HCT116 (cell line): Measurements from ENCODE around the gene HIVEP1. TPM values are rescaled to one million over a fixed set of nuclear protein-coding genes. Genes with fewer than 3 reads are reported as not detected.

Source experiments
- ATAC-seq: fragments of 200-7000 bp; cut with Tn5 transposase; 2 replicates; pipeline ENCODE4 v1.9.1; 2020; ENCODE audit warnings: mild to moderate bottlenecking, moderate library complexity
- BruUV-seq: library from RNA; stranded (reverse); fragments of 400-500 nt; replicated peaks from 2 replicates; lab custom pipeline; 2021; lab: Mats Ljungman, UMichigan
- CTCF ChIA-PET: fragments of 300-600 bp; sonication (Branson Sonifier 250); formaldehyde crosslinking; loops from one replicate; lab custom pipeline; 2021; ENCODE audit warnings: antibody characterized with exemption; lab: Charles Lee
- POLR2A ChIA-PET: fragments of 300-600, 350-600 bp; sonication (Branson Sonifier 250); formaldehyde crosslinking; loops from one replicate; lab custom pipeline; 2021; ENCODE audit warnings: antibody characterized with exemption; lab: Charles Lee
- RAD21 ChIA-PET, 2 experiments: fragments of 300-600 bp; sonication (Branson Sonifier 250); formaldehyde crosslinking; loops; one replicate each; lab custom pipeline; 2023; ENCODE audit warnings: low total read pairs in 2 of 2; ENCODE audit not compliant: uncharacterized antibody in 2 of 2, unreplicated experiment in 2 of 2, low non-redundant PET in 1 of 2; lab: Charles Lee
- DNase-seq: peaks from one replicate; pipeline ENCODE4 v3.0.0-alpha.2; 2010; ENCODE audit warnings: low read depth, low spot score
- H2AFZ ChIP-seq: fragments of 200-600 bp; shearing (Covaris generic), sonication (generic); 2 replicates; pipeline ENCODE4 v1.6.1; 2017; ENCODE audit warnings: low read depth, mixed run types, mixed read lengths, antibody characterized with exemption, low read length; ENCODE audit not compliant: poor library complexity, severe bottlenecking
- H3K27ac ChIP-seq: 2 replicates; pipeline ENCODE4 v1.5.1; 2012; ENCODE audit warnings: low read depth, low read length
- H3K27me3 ChIP-seq: fragments of 200-600 bp; sonication (generic); 2 replicates; pipeline ENCODE4 v1.6.1; 2016; ENCODE audit warnings: mixed run types, low read length, mixed read lengths; ENCODE audit not compliant: insufficient read depth
- H3K36me3 ChIP-seq, 2 experiments: fragments of 200-500 bp in 1 of 2; fragments of 200-600 bp in 1 of 2; sonication (Bioruptor generic) in 1 of 2; sonication (generic) in 1 of 2; 2 replicates each; pipeline versions ENCODE4 v1.5.1 to v1.6.1; 2014 to 2016; ENCODE audit warnings: low read length in 2 of 2, inconsistent platforms in 1 of 2, mixed read lengths in 1 of 2, mixed run types in 1 of 2; ENCODE audit not compliant: insufficient read depth in 2 of 2, control insufficient read depth in 1 of 2
- H3K4me1 ChIP-seq, 2 experiments: fragments of 200-600 bp in 1 of 2; sonication (generic) in 1 of 2; 2 replicates each; pipeline versions ENCODE4 v1.5.1 to v1.6.1; 2012 to 2017; ENCODE audit warnings: low read length in 2 of 2, inconsistent platforms in 1 of 2, mild to moderate bottlenecking in 1 of 2, mixed read lengths in 1 of 2, mixed run types in 1 of 2, moderate library complexity in 1 of 2; ENCODE audit not compliant: insufficient read depth in 2 of 2, control insufficient read depth in 1 of 2
- H3K4me2 ChIP-seq: fragments of 200-600 bp; sonication (generic); 2 replicates; pipeline ENCODE4 v1.6.1; 2017; ENCODE audit warnings: mixed run types, low read length, mixed read lengths
- H3K4me3 ChIP-seq, 2 experiments: fragments of 200-600 bp in 1 of 2; sonication (generic) in 1 of 2; replicated peaks in 1 of 2; 2 replicates each; pipeline ENCODE4 v1.5.1; 2011 to 2016; ENCODE audit warnings: low read length in 2 of 2, control low read depth in 1 of 2, low read depth in 1 of 2, mild to moderate bottlenecking in 1 of 2, mixed read lengths in 1 of 2, mixed run types in 1 of 2
- H3K79me2 ChIP-seq: fragments of 200-600 bp; sonication (generic); 2 replicates; pipeline ENCODE4 v1.6.1; 2017; ENCODE audit warnings: mild to moderate bottlenecking, mixed run types, low read length, moderate library complexity, mixed read lengths; ENCODE audit not compliant: insufficient read depth
- H3K9ac ChIP-seq: fragments of 200-600 bp; sonication (generic); 2 replicates; pipeline ENCODE4 v1.6.1; 2016; ENCODE audit warnings: low read length, mixed read lengths
- H3K9me2 ChIP-seq: fragments of 200-600 bp; sonication (generic), shearing (Covaris generic); 2 replicates; pipeline ENCODE4 v1.6.1; 2017; ENCODE audit warnings: mixed run types, mild to moderate bottlenecking, moderate library complexity; ENCODE audit not compliant: insufficient read depth
- H3K9me3 ChIP-seq, 2 experiments: fragments of 200-500 bp in 1 of 2; fragments of 200-600 bp in 1 of 2; sonication (Bioruptor generic) in 1 of 2; sonication (generic) in 1 of 2; 2 replicates each; pipeline ENCODE4 v1.6.1; 2014 to 2017; ENCODE audit warnings: low read length in 2 of 2, mixed read lengths in 2 of 2, inconsistent platforms in 1 of 2, low read depth in 1 of 2, mild to moderate bottlenecking in 1 of 2, mixed run types in 1 of 2, moderate library complexity in 1 of 2; ENCODE audit not compliant: control insufficient read depth in 1 of 2, insufficient read depth in 1 of 2
- H4K20me1 ChIP-seq: fragments of 200-600 bp; sonication (generic), shearing (Covaris generic); 2 replicates; pipeline ENCODE4 v1.6.1; 2017; ENCODE audit warnings: mixed run types, mild to moderate bottlenecking, moderate library complexity; ENCODE audit not compliant: insufficient read depth
- ELF1 ChIP-seq: IDR thresholded peaks from 2 replicates; pipeline ENCODE4 v1.6.1; 2012; ENCODE audit warnings: low read depth, borderline replicate concordance
- EZH2phosphoT487 ChIP-seq: fragments of 200-600 bp; IDR thresholded peaks from 2 replicates; pipeline ENCODE4 v1.6.1; 2018; ENCODE audit warnings: antibody characterized with exemption, borderline replicate concordance
- FOSL1 ChIP-seq: IDR thresholded peaks from 2 replicates; pipeline ENCODE4 v1.6.1; 2012; ENCODE audit warnings: low read depth
- POLR2A ChIP-seq: IDR thresholded peaks from 2 replicates; pipeline ENCODE4 v1.7.0; 2011; ENCODE audit warnings: borderline replicate concordance; ENCODE audit not compliant: insufficient read depth, insufficient read length; ENCODE audit errors: extremely low read depth
- POLR2AphosphoS5 ChIP-seq: IDR thresholded peaks from 2 replicates; pipeline ENCODE4 v1.6.1; 2011; ENCODE audit warnings: mild to moderate bottlenecking, low read depth, low read length, moderate library complexity
- RAD21 ChIP-seq: IDR thresholded peaks from 2 replicates; pipeline ENCODE4 v1.6.1; 2012; ENCODE audit warnings: low read depth, mild to moderate bottlenecking
- SIN3A ChIP-seq: IDR thresholded peaks from 2 replicates; pipeline ENCODE4 v1.6.1; 2012; ENCODE audit warnings: low read depth
- SRF ChIP-seq: IDR thresholded peaks from 2 replicates; pipeline ENCODE4 v1.6.1; 2012; ENCODE audit warnings: low read depth
- YY1 ChIP-seq: IDR thresholded peaks from 2 replicates; pipeline ENCODE4 v1.6.1; 2011; ENCODE audit warnings: low read length, low read depth, moderate library complexity, mild to moderate bottlenecking; ENCODE audit not compliant: insufficient replicate concordance; ENCODE audit errors: extremely low read depth
- ZFX ChIP-seq: fragments of 450-650 bp; IDR thresholded peaks from 2 replicates; pipeline ENCODE4 v1.6.1; 2017
- ZNF274 ChIP-seq: fragments of 200-500 bp; sonication (Bioruptor generic); IDR thresholded peaks from 2 replicates; pipeline ENCODE4 v1.6.1; 2014; ENCODE audit warnings: mild to moderate bottlenecking, low read depth, low read length, inconsistent platforms
- intact Hi-C: fragments of 100-400 bp; cut with micrococcal nuclease; formaldehyde crosslinking; loops from 2 replicates; pipeline ENCODE4 v1.10.0; 2022
- total RNA-seq: library from RNA; stranded (reverse); gene quantifications from one replicate; pipeline ENCODE4 v1.2.1, GENCODE V29; 2021; ENCODE audit not compliant: unreplicated experiment
- TF ChIP-seq, protein P1 (sequence below): IDR thresholded peaks from 2 replicates; pipeline ENCODE4 v1.6.1; 2012
- TF ChIP-seq, protein P2 (sequence below), 3 experiments: fragments of 200-600 bp in 1 of 3; sonication (generic) in 1 of 3; IDR thresholded peaks in 2 of 3; conservative IDR thresholded peaks in 1 of 3; 2 replicates each; pipeline ENCODE4 v1.5.1; 2012 to 2017; ENCODE audit warnings: low read depth in 2 of 3, low read length in 2 of 3, antibody characterized with exemption in 1 of 3, borderline replicate concordance in 1 of 3, control low read depth in 1 of 3, mild to moderate bottlenecking in 1 of 3, mixed read lengths in 1 of 3, mixed run types in 1 of 3, moderate library complexity in 1 of 3; ENCODE audit not compliant: insufficient read depth in 1 of 3

The HIVEP1 gene
- total RNA-seq, 1 experiment from 2014 or later: 11.2 TPM

DNA sequence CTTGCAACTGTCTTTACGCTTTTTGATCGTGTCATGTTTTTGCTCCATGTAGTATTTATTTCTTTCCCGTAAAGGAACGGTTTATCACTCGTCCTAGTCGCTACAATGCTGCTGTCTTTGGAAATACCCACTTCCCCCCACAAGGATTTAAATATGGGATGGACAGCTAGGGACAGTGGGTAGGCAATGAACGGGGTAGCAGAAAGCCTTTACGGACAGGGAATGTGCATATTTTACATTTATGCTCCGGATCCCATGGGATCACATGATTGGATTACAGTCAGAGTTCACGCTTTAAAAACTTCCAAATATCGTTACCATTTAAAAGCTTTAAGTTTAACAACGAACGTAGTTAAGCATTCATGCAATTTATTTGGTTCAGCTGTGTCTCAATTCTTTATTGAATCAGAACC lies 1.2 kb downstream of the HIVEP1 start:
- H3K4me3 ChIP-seq: peak overlapping the region; percentile 72 to 79
- DNase-seq (no peak), ATAC-seq (no peak)
- POLR2A ChIA-PET: interaction anchor here (1.5 kb wide), 1 partner anchor 11 kb away, joined by 3 read pairs; no protein-coding TSS in a partner anchor
- TSS peak; percentile 30 for BruUV-seq
- no peak overlapping the region for H2AFZ ChIP-seq
- TF ChIP-seq EZH2phosphoT487: no peak
- no peak for TF ChIP-seq ZFX
- TF ChIP-seq, protein P1, sequence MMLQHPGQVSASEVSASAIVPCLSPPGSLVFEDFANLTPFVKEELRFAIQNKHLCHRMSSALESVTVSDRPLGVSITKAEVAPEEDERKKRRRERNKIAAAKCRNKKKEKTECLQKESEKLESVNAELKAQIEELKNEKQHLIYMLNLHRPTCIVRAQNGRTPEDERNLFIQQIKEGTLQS: no peak
- TF ChIP-seq FOSL1: no peak
- peak overlapping the region; percentile 71 for H3K4me2 ChIP-seq
- no peaks in the 10 kb centered on the region for H3K9me3 ChIP-seq
- CTCF ChIA-PET: interaction anchor here (1.0 kb wide), 1 partner anchor 357 kb away, joined by 5 read pairs; no protein-coding TSS in a partner anchor
- H3K9ac ChIP-seq: peak overlapping the region; percentile 77
- intact Hi-C loops: loop anchor here (10.0 kb wide), 1 partner anchor 221 kb away; no protein-coding TSS in a partner anchor
- H3K36me3 ChIP-seq: peaks cover 0 to 7% of the 10 kb centered on the region in 2 experiments; a peak in 1 of 4 replicates
- H3K27me3 ChIP-seq: no peaks in the 10 kb centered on the region
- peak overlapping the region; percentile 56; the same call in 1 of the 2 replicates for H3K27ac ChIP-seq
- peaks cover 19 to 31% of the 10 kb centered on the region in 2 experiments for H3K4me1 ChIP-seq
- RAD21 ChIA-PET: no interaction called here
- no peaks in the 10 kb centered on the region for H3K9me2 ChIP-seq
- H4K20me1 ChIP-seq: no peaks in the 10 kb centered on the region
- H3K79me2 ChIP-seq: no peaks in the 10 kb centered on the region; the same call in 1 of the 2 replicates

DNA sequence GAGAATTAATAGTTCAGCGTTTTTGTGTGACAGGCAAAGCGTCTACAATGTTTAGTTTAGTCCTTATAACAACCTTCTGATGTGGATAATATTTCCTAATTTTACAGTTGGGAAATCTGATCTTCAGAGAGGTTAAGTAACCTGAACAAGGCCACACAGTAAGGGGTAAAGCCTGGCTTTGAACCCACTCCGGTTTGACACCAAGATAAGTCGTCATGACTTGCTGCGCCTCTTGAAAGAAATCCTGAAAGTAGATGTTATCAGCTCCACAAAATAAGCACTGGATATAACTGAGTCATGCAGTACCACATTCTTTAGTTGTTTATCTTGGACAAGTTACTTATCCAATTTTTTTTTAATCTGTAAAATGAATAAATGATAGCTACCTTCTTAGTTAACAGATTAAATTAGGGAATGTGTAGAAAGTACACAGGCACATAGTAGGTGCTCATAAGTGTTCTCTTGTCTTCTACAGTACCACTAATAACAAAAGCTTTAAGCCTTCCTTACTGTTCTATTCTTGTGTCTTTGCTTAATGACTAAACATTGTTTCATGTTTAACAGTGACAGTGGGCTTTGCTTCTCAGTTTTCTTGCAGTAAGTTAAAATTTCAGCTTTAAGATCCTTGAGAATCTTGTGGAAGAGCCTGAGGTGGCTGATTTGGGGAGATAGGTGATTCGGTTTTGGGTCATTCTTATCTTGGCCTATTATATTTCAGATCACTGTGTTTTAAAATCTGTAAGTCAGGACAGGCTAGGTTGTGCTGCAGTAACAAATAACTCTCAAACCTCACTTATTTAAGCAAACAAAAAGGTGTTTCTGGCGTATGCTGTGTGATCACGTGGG lies 2.1 kb downstream of the HIVEP1 start:
- peaks cover 19 to 30% of the 10 kb centered on the region in 2 experiments for H3K4me1 ChIP-seq
- no peaks in the 10 kb centered on the region for H3K9me2 ChIP-seq
- DNase-seq (no peak), ATAC-seq (no peak)
- H3K9ac ChIP-seq: no peak overlapping the region
- RAD21 ChIA-PET: no interaction called here
- H3K9me3 ChIP-seq: no peaks in the 10 kb centered on the region
- no peak overlapping the region for H2AFZ ChIP-seq
- BruUV-seq: no TSS peak
- peaks cover 0 to 7% of the 10 kb centered on the region in 2 experiments; a peak in 1 of 4 replicates for H3K36me3 ChIP-seq
- H3K4me2 ChIP-seq: peak overlapping the region; percentile 71
- H4K20me1 ChIP-seq: no peaks in the 10 kb centered on the region
- H3K27ac ChIP-seq: no peak overlapping the region
- CTCF ChIA-PET: no interaction called here
- H3K27me3 ChIP-seq: no peaks in the 10 kb centered on the region
- no peaks in the 10 kb centered on the region; the same call in 1 of the 2 replicates for H3K79me2 ChIP-seq
- no peak overlapping the region for H3K4me3 ChIP-seq
- POLR2A ChIA-PET: interaction anchor here (1.5 kb wide), 1 partner anchor 10 kb away, joined by 3 read pairs; no protein-coding TSS in a partner anchor
- intact Hi-C loops: loop anchor here (10.0 kb wide), 1 partner anchor 221 kb away; no protein-coding TSS in a partner anchor
- TF ChIP-seq SIN3A: no peak
- no peak for TF ChIP-seq ELF1
- TF ChIP-seq SRF: no peak
- TF ChIP-seq POLR2A: no peak
- TF ChIP-seq ZFX: no peak
- TF ChIP-seq, protein P2, sequence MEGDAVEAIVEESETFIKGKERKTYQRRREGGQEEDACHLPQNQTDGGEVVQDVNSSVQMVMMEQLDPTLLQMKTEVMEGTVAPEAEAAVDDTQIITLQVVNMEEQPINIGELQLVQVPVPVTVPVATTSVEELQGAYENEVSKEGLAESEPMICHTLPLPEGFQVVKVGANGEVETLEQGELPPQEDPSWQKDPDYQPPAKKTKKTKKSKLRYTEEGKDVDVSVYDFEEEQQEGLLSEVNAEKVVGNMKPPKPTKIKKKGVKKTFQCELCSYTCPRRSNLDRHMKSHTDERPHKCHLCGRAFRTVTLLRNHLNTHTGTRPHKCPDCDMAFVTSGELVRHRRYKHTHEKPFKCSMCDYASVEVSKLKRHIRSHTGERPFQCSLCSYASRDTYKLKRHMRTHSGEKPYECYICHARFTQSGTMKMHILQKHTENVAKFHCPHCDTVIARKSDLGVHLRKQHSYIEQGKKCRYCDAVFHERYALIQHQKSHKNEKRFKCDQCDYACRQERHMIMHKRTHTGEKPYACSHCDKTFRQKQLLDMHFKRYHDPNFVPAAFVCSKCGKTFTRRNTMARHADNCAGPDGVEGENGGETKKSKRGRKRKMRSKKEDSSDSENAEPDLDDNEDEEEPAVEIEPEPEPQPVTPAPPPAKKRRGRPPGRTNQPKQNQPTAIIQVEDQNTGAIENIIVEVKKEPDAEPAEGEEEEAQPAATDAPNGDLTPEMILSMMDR (IDR thresholded peaks at IDR 0.05 in 2 of 3, conservative IDR thresholded peaks at IDR 0.05 in 1 of 3; ENCODE audit: borderline replicate concordance in 1 of 3, insufficient read depth in 1 of 3, low read depth in 2 of 3, low read length in 2 of 3): no peak
- TF ChIP-seq RAD21: no peak
- TF ChIP-seq POLR2AphosphoS5: no peak
- TF ChIP-seq YY1: no peak
- no peak for TF ChIP-seq ZNF274
